ENCODE data around the gene FAR2. TPM values are rescaled to one million over a fixed set of nuclear protein-coding genes. Genes with fewer than 3 reads are reported as not detected.

The FAR2 gene
- total and polyA plus RNA-seq, 2 of the 13 experiments (the other 11 are each of a cell fraction or from before 2014, with no cell fraction given), result not detected

DNA sequence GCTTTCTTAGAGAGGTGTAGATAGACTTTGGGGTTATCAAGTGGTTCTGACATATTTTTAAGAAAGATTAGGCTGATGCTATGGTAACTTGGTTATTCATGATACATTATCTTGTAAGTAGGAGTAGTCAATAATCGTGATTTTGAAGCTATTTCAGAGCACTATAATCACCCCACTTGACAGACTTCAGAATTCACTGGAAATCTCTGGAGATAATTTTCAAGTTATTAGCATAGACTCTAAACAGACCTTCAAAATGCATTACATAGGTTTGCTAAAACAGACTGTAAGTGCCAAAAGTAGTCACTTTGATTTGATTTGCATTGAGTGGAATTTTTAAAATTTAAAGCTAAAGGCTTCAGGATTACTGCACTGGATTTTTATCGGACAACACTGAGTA is 157.6 kb downstream of the FAR2 start:
- in situ Hi-C loops (cut with HindIII; ENCODE audit: extremely low pct_ligation_motif_present, low pct_unique_long_range_greater_than_20kb), result no loop called here
- Histone ChIP-seq H3K79me2 (ENCODE audit: insufficient read depth, low read length) (no peaks in the 10 kb centered on the region), H3K36me3 (replicated peaks in 1 of 2; ENCODE audit: control insufficient read depth in 1 of 2, insufficient read depth in 2 of 2, low read length in 2 of 2) (no peaks in the 10 kb centered on the region), H3K27me3 (ENCODE audit: control insufficient read depth in 1 of 2, insufficient read depth in 2 of 2, low read length in 2 of 2) (no peaks in the 10 kb centered on the region), H2AFZ (ENCODE audit: low read length) (no peak overlapping the region), H3K9ac (ENCODE audit: insufficient read depth, low read depth, low read length) (no peak overlapping the region), H3K4me2 (ENCODE audit: low read depth, low read length) (no peak overlapping the region), H3K4me3 (replicated peaks in 1 of 3; ENCODE audit: insufficient read depth in 1 of 3, low read depth in 2 of 3, low read length in 3 of 3) (no peak overlapping the region), H3K4me1 (ENCODE audit: insufficient read depth, low read length) (no peaks in the 10 kb centered on the region), H3K9me3 (ENCODE audit: low read length) (no peaks in the 10 kb centered on the region), H4K20me1 (ENCODE audit: insufficient read depth, low read length) (no peaks in the 10 kb centered on the region), H3K27ac (ENCODE audit: extremely low read length, insufficient read depth, low read length) (no peak overlapping the region)
- WGBS (ENCODE audit: low lambda C conversion rate), result 59% methylated on average over 2 of the region's 2 CpGs
- intact Hi-C loops (cut with micrococcal nuclease; ENCODE audit: unreplicated experiment), result loop anchor here (5.0 kb wide), 1 partner anchor 211 kb away; no protein-coding TSS in a partner anchor
- POLR2A ChIA-PET, result no interaction called here
- DNase-seq (ENCODE audit: low spot score) (no peak), ATAC-seq (no peak), FAIRE-seq (no peak)
- CTCF ChIA-PET (ENCODE audit: low intra/inter-chr PET ratio, low total read pairs), result no interaction called here
- no TSS peak for BruUV-seq (replicated peaks)
- TF ChIP-seq, protein P1, sequence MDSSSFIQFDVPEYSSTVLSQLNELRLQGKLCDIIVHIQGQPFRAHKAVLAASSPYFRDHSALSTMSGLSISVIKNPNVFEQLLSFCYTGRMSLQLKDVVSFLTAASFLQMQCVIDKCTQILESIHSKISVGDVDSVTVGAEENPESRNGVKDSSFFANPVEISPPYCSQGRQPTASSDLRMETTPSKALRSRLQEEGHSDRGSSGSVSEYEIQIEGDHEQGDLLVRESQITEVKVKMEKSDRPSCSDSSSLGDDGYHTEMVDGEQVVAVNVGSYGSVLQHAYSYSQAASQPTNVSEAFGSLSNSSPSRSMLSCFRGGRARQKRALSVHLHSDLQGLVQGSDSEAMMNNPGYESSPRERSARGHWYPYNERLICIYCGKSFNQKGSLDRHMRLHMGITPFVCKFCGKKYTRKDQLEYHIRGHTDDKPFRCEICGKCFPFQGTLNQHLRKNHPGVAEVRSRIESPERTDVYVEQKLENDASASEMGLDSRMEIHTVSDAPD (CRISPR knock-in tag; IDR thresholded peaks at IDR 0.05), result no peak
- TF ChIP-seq, protein P2, sequence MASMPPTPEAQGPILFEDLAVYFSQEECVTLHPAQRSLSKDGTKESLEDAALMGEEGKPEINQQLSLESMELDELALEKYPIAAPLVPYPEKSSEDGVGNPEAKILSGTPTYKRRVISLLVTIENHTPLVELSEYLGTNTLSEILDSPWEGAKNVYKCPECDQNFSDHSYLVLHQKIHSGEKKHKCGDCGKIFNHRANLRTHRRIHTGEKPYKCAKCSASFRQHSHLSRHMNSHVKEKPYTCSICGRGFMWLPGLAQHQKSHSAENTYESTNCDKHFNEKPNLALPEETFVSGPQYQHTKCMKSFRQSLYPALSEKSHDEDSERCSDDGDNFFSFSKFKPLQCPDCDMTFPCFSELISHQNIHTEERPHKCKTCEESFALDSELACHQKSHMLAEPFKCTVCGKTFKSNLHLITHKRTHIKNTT (CRISPR knock-in tag; IDR thresholded peaks at IDR 0.05), result no peak
- TF ChIP-seq, protein P3, sequence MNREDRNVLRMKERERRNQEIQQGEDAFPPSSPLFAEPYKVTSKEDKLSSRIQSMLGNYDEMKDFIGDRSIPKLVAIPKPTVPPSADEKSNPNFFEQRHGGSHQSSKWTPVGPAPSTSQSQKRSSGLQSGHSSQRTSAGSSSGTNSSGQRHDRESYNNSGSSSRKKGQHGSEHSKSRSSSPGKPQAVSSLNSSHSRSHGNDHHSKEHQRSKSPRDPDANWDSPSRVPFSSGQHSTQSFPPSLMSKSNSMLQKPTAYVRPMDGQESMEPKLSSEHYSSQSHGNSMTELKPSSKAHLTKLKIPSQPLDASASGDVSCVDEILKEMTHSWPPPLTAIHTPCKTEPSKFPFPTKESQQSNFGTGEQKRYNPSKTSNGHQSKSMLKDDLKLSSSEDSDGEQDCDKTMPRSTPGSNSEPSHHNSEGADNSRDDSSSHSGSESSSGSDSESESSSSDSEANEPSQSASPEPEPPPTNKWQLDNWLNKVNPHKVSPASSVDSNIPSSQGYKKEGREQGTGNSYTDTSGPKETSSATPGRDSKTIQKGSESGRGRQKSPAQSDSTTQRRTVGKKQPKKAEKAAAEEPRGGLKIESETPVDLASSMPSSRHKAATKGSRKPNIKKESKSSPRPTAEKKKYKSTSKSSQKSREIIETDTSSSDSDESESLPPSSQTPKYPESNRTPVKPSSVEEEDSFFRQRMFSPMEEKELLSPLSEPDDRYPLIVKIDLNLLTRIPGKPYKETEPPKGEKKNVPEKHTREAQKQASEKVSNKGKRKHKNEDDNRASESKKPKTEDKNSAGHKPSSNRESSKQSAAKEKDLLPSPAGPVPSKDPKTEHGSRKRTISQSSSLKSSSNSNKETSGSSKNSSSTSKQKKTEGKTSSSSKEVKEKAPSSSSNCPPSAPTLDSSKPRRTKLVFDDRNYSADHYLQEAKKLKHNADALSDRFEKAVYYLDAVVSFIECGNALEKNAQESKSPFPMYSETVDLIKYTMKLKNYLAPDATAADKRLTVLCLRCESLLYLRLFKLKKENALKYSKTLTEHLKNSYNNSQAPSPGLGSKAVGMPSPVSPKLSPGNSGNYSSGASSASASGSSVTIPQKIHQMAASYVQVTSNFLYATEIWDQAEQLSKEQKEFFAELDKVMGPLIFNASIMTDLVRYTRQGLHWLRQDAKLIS (CRISPR knock-in tag; IDR thresholded peaks at IDR 0.05), result no peak
- TF ChIP-seq HMG20A (CRISPR knock-in tag; IDR thresholded peaks at IDR 0.05; ENCODE audit: borderline replicate concordance), result no peak
- TF ChIP-seq FUBP1 (CRISPR knock-in tag; IDR thresholded peaks at IDR 0.05; ENCODE audit: borderline replicate concordance), result no peak
- no peak for TF ChIP-seq RCOR2 (CRISPR knock-in tag; IDR thresholded peaks at IDR 0.05)
- TF ChIP-seq ZNF333 (CRISPR knock-in tag; IDR thresholded peaks at IDR 0.05; ENCODE audit: borderline replicate concordance), result no peak
- TF ChIP-seq ZBTB42 (CRISPR knock-in tag; IDR thresholded peaks at IDR 0.05), result no peak
- TF ChIP-seq ZNF746 (CRISPR knock-in tag; IDR thresholded peaks at IDR 0.05), result no peak
- TF ChIP-seq, protein P4, sequence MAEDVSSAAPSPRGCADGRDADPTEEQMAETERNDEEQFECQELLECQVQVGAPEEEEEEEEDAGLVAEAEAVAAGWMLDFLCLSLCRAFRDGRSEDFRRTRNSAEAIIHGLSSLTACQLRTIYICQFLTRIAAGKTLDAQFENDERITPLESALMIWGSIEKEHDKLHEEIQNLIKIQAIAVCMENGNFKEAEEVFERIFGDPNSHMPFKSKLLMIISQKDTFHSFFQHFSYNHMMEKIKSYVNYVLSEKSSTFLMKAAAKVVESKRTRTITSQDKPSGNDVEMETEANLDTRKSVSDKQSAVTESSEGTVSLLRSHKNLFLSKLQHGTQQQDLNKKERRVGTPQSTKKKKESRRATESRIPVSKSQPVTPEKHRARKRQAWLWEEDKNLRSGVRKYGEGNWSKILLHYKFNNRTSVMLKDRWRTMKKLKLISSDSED (CRISPR knock-in tag; IDR thresholded peaks at IDR 0.05), result no peak
- no peak for TF ChIP-seq MAZ (IDR thresholded peaks at IDR 0.05; ENCODE audit: borderline replicate concordance, low read depth, low read length)
- TF ChIP-seq MAZ (CRISPR knock-in tag; IDR thresholded peaks at IDR 0.05; ENCODE audit: low read depth), result no peak
- no peak for TF ChIP-seq ZNF747 (CRISPR knock-in tag; IDR thresholded peaks at IDR 0.05; ENCODE audit: borderline replicate concordance)
- TF ChIP-seq NBN (conservative IDR thresholded peaks at IDR 0.05), result no peak
- no peak for TF ChIP-seq FOSL1 (CRISPR knock-in tag; IDR thresholded peaks at IDR 0.05; ENCODE audit: borderline replicate concordance)
- no peak for TF ChIP-seq ZBTB1 (CRISPR knock-in tag; IDR thresholded peaks at IDR 0.05; ENCODE audit: borderline replicate concordance)
- no peak for TF ChIP-seq REXO4 (CRISPR knock-in tag; IDR thresholded peaks at IDR 0.05; ENCODE audit: borderline replicate concordance)
